Stromal cell of bone marrow (primary cell): ENCODE results near the gene FGF22.
"Not testable (repeated sequence)": the region's sequence is repeated elsewhere in the genome, so short reads cannot be mapped to it uniquely, and the experiment has no call there.

Experiments used
- DNase-seq: peaks from one replicate; pipeline ENCODE4 v3.0.0-alpha.2; 2012; ENCODE audit warnings: low read depth

Gene FGF22

DNA sequence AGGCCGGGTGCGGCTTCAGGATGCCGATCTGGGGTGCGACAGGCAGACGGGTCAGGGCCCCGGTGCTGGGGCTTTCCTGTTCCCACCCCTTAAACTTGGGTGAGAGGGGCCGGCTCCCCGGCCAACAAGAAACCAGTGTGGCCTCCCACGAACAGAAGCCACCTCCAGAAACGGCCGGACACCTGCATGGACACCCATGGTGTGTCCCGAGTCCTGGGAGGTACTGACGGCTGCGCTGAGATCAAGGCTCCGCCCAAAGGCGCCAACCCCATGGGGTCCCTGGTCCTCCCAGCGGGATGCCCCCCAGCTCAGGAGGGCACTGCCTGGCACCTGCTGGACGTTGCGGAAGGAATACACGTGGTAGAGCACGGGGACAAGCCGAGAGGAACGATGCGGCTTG, 17.9 kb upstream of the FGF22 start:
- no peak for DNase-seq

- DNase-seq = no peak
Measured at GRCh38 chr19:622666-623065, 17.0 kb upstream of the FGF22 start.

GRCh38 chr19:623175-623916, 16.3 kb upstream of the FGF22 start:
- no peak for DNase-seq

DNA sequence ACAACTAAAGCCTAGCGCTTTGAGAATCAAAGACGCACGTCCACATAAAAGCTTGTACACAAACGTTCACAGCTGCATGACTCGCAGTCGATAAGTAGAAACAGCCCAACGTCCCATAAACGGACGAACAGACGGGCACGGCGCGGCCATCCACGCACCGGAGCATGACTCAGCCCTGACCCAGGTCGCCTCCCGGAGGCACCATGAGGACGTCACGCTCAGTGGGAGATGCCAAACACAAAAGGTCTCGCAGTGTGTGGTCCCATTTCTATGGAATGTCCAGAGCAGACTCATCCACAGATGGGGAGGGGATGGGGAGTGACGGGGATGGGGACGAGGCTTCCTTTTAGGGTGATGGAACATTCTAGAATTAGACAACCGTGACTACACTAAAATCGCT, 15.7 kb upstream of the FGF22 start:
- no peak for DNase-seq

DNA sequence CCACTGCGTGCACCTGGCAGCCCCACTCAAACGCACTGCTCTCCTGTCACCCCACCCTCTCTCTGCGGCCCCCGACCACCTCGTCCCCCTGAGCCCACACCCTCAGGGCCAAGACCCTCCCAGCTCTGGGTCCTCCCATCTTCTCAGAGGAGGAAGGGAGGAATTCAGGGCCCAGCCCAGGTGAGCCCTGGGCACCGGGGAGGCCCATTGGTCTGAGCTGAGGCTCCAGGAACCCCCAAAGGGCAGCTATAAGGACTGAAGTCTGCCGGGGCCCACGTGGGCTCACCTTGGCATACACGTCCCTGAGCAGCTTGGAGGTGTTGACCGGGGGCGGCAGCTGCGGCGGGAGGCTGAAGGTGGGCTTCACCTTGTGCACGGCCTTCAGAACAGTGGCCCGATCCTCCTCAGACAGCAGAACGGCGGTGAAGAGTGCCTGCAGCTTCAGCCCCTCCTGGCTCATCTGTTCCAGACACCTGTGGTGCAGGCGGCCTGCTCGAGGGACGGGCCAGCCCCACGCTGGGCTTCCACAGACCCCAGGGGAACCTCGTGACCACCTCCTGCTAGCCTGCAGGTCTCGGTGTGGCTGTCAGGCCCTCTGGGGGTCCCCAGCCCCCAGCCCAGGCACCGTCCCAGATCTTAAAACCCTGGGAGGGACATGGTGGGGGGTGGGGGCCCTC, 15.1 kb upstream of the FGF22 start:
- no peak for DNase-seq

GRCh38 chr19:625257-625656, 14.4 kb upstream of the FGF22 start:
- no peak for DNase-seq

GRCh38 chr19:626566-626965, 13.1 kb upstream of the FGF22 start:
- DNase-seq = not testable (repeated sequence)

- DNase-seq = no peak
Measured at GRCh38 chr19:628168-628567, 11.5 kb upstream of the FGF22 start.

GRCh38 chr19:629515-629914, 10.2 kb upstream of the FGF22 start:
- DNase-seq = not testable (repeated sequence)

DNA sequence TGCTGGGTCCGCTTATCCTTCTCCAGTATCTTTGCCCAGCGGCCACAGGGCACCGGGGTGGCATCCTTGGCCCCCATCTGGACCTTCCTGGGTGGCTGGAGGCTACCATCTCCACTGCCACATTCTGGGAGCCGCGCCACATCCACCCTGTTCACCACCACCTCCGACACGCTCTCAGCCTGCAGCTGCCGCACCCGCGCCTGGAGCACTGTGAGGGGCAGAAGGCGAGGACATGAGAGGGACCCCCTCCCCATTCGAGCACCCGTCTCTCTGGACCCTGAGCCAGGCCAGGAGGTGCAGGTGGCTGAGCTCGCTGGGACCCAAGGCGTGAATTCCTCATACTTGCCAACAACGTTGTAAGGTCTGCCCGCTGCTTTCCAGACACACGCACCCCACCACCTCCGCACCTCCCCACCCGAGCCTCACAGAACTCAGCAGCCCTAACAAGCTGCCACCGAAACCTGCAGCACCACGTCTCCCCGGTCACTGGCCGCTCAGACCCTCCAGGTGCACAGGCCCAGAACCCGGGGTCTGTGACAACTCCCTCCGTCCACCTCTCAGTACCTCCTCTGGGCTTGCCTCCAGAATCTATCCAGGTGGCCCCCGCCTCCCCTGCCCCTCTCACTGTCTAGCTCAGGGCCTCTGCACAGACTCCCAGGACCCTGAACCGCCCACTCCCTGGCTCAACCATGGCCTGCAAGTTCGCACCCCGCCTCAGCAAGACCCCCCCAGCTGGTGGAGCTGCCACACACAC, 9.5 kb upstream of the FGF22 start:
- no peak for DNase-seq

- DNase-seq = no peak
Measured at GRCh38 chr19:632579-633067, 7.1 kb upstream of the FGF22 start.

- peak; percentile 97 for DNase-seq
Measured at GRCh38 chr19:633068-633785, 6.5 kb upstream of the FGF22 start, which contains the start of gene POLRMT. POLRMT (minus strand) TSS chr19:633537; CDS start chr19:633512, 25 bp downstream.

- DNase-seq = no peak
Measured at GRCh38 chr19:633786-634639, 5.7 kb upstream of the FGF22 start.

GRCh38 chr19:634975-635652, 4.6 kb upstream of the FGF22 start:
- no peak for DNase-seq

GRCh38 chr19:638906-639252, 800 bp upstream of the FGF22 start:
- no peak for DNase-seq

GRCh38 chr19:640161-640558, 481 bp downstream of the FGF22 start:
- no peak for DNase-seq

DNA sequence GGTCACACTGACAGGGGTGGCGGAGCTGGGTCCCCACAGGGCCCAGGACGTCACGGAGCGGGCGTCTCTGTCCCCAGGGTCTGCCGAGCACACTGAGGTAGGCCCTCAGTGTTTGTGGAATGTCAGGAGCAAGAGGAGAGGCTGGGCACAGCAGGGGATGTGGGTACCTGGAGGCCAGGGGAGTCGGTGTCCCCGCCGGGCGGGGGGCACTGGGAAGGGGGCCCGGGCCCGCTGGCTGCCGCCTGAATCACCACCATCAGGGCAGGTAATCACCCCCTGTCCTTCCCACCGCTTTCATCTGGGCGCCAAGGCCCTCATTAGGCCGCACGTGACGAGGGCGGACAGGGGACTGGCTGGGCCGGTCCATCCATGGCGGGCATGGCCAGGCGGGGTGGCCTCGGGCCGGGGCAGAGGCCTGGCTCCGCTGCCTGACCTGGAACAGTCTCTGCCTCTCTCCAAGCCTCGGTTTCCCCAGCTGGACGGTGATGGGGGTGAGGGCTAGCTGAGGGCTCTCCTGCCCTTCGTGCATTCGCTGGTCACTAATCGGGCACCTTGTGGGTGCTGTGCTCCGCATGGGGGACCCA, 1.0 kb downstream of the FGF22 start:
- DNase-seq = no peak

GRCh38 chr19:641702-642101, 2.0 kb downstream of the FGF22 start:
- no peak for DNase-seq

GRCh38 chr19:642767-643727, 3.4 kb downstream of the FGF22 start:
- no peak for DNase-seq
